GM23248 (cell line): ENCODE data around the gene ZMYM2. TPM values are rescaled to one million over a fixed set of nuclear protein-coding genes. Genes with fewer than 3 reads are reported as not detected.

Experiments used
- DNase-seq: peaks from one replicate; pipeline ENCODE4 v3.0.0-alpha.2; 2015
- H2AFZ ChIP-seq: fragments of 200-600 bp; sonication (generic); 2 replicates; pipeline ENCODE4 v1.6.1; 2016; ENCODE audit warnings: antibody characterized with exemption
- H3F3A ChIP-seq: fragments of 200-600 bp; sonication (generic); 2 replicates; pipeline ENCODE4 v1.6.1; 2016; ENCODE audit warnings: mild to moderate bottlenecking, antibody characterized with exemption, mixed run types; ENCODE audit not compliant: insufficient read depth
- H3K27ac ChIP-seq: fragments of 200-600 bp; sonication (generic); 2 replicates; pipeline ENCODE4 v1.5.1; 2016; ENCODE audit warnings: mild to moderate bottlenecking
- H3K27me3 ChIP-seq: fragments of 200-600 bp; sonication (generic); replicated peaks from 2 replicates; pipeline ENCODE4 v1.6.1; 2016; ENCODE audit warnings: mild to moderate bottlenecking; ENCODE audit not compliant: insufficient read depth
- H3K36me3 ChIP-seq: fragments of 200-600 bp; sonication (generic); 2 replicates; pipeline ENCODE4 v1.6.1; 2016; ENCODE audit warnings: low read depth, mild to moderate bottlenecking
- H3K4me1 ChIP-seq: fragments of 200-600 bp; sonication (generic); 2 replicates; pipeline ENCODE4 v1.6.1; 2016; ENCODE audit warnings: mild to moderate bottlenecking; ENCODE audit not compliant: insufficient read depth
- H3K4me2 ChIP-seq: fragments of 200-600 bp; sonication (generic); one replicate; pipeline ENCODE4 v1.6.1; 2016; ENCODE audit warnings: mild to moderate bottlenecking; ENCODE audit not compliant: unreplicated experiment
- H3K4me3 ChIP-seq: fragments of 200-600 bp; sonication (generic); 2 replicates; pipeline ENCODE4 v1.5.1; 2016; ENCODE audit warnings: mild to moderate bottlenecking
- H3K79me2 ChIP-seq: fragments of 200-600 bp; sonication (generic); 2 replicates; pipeline ENCODE4 v1.6.1; 2016; ENCODE audit warnings: mild to moderate bottlenecking; ENCODE audit not compliant: insufficient read depth
- H3K9ac ChIP-seq: fragments of 200-600 bp; sonication (generic); 2 replicates; pipeline ENCODE4 v1.6.1; 2016; ENCODE audit warnings: mild to moderate bottlenecking
- H3K9me2 ChIP-seq: fragments of 200-600 bp; sonication (generic); 2 replicates; pipeline ENCODE4 v1.6.1; 2016; ENCODE audit warnings: mixed run types, mild to moderate bottlenecking, moderate library complexity; ENCODE audit not compliant: insufficient read depth
- H3K9me3 ChIP-seq: fragments of 200-600 bp; sonication (generic); one replicate; pipeline ENCODE4 v1.6.1; 2017; ENCODE audit warnings: low read depth
- H4K20me1 ChIP-seq: fragments of 200-600 bp; sonication (generic); 2 replicates; pipeline ENCODE4 v1.6.0; 2016; ENCODE audit not compliant: insufficient read depth
- EZH2 ChIP-seq: fragments of 200-600 bp; sonication (generic); IDR thresholded peaks from 2 replicates; pipeline ENCODE4 v1.6.1; 2018; ENCODE audit warnings: antibody characterized with exemption, mild to moderate bottlenecking; ENCODE audit not compliant: insufficient read depth, poor library complexity, severe bottlenecking
- EZH2phosphoT487 ChIP-seq: fragments of 200-600 bp; sonication (generic); IDR thresholded peaks from 2 replicates; pipeline ENCODE4 v1.6.1; 2018; ENCODE audit warnings: antibody characterized with exemption, moderate library complexity, mild to moderate bottlenecking, low read depth; ENCODE audit not compliant: insufficient read depth
- WGBS, 2 experiments: methylation state at CpG; one replicate each; pipeline ENCODE4 v1.1.6; 2015 to 2017; ENCODE audit warnings: low lambda C conversion rate in 2 of 2, low coverage in 1 of 2; ENCODE audit errors: missing lambda C conversion rate in 2 of 2; 5-methylcytosine and 5-hydroxymethylcytosine counted together
- in situ Hi-C: fragments of 300-500 bp; cut with MboI; formaldehyde crosslinking; loops from 2 replicates; pipeline ENCODE4 v1.15.0; 2020
- polyA plus RNA-seq: library from polyadenylated mRNA; unstranded; fragments of >200 nt; fragmentation: Nextera tagmentation; extraction: Ambion mirVana; gene quantifications from 2 replicates; pipeline ENCODE4 v1.2.1, GENCODE V29; 2016
- total RNA-seq: library from RNA; depleted of rRNA; stranded (reverse); fragments of >200 nt; shearing (Covaris generic); gene quantifications from 2 replicates; pipeline ENCODE4 v1.2.3, GENCODE V29; 2014

The ZMYM2 gene
- total and polyA plus RNA-seq, 2 experiments from 2014 or later, result 14.9 to 35.0 TPM

DNA sequence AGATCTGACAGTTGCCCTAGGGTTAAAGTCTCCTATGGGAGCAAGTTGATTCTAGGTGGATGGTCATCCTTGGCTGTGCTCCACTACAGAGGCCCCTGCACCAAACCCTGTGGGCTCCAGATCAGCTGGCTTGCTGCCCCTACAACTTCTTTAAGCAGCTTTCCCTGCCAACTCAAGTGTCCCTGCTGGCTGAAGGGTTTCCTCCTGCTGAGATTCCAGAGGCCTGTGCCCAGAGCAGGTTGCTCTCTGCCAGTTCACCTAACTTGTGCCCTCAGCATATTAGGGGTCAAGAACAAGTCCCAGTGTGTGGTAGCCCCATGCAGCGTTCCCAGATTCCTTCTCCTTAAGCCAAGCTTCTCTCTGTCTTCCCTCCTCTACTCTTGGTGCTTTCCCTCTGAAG is 85.6 kb downstream of the ZMYM2 start:
- H3F3A ChIP-seq, result peaks cover 9% of the 10 kb centered on the region; the same call in 1 of the 2 replicates
- 0 out of 2 replicates have a peak, but pooled peaks cover 6% of the 10 kb centered on the region for H3K4me1 ChIP-seq
- H3K4me3 ChIP-seq, result no peak overlapping the region
- TF ChIP-seq EZH2phosphoT487 (no peak), EZH2 (no peak)
- peaks cover 6% of the 10 kb centered on the region; the same call in 1 of the 2 replicates for H4K20me1 ChIP-seq
- H3K27ac ChIP-seq, result no peak overlapping the region
- H3K9ac ChIP-seq, result no peak overlapping the region
- no peak overlapping the region for H3K4me2 ChIP-seq
- DNase-seq, result no peak
- in situ Hi-C loops, result no loop called here
- no peaks in the 10 kb centered on the region for H3K27me3 ChIP-seq
- WGBS, 2 experiments, result 100% methylated on average over 1 of the region's 1 CpG
- H3K36me3 ChIP-seq, result peaks cover 22% of the 10 kb centered on the region
- no peaks in the 10 kb centered on the region for H3K9me3 ChIP-seq
- H2AFZ ChIP-seq, result no peak overlapping the region
- no peaks in the 10 kb centered on the region for H3K9me2 ChIP-seq
- peaks cover 71% of the 10 kb centered on the region for H3K79me2 ChIP-seq

DNA sequence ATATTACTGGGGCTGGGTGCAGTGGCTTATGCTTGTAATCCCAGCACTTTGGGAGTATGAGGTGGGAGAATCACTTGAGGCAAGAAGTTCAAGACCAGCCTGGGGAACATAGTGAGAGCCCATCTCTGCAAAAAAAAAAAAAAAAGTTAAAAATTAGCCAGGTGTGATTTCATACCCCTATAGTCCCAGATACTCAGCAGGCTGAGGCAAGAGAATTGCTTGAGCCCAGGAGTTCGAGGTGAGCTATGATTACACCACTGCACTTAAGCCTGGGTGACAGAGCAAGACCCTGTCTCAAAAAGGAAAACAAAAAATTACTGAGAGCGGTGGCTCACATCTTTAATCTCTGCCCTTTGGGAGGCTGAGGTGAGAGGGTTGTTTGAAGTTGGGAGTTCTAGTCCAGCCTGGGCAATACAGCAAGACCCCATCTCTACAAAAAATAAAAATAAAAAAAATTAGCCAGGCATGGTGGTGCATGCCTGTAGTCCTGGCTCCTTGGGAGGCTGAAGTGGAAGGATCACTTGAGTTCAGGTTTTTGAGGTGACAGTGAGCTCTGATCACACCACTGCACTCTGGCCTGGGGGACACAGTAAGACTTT is 87.5 kb downstream of the ZMYM2 start:
- Histone ChIP-seq H3K4me3 (no peak overlapping the region), H2AFZ (no peak overlapping the region), H3K4me2 (no peak overlapping the region), H4K20me1 (0 out of 2 replicates have a peak, but pooled peaks cover 6% of the 10 kb centered on the region), H3K9ac (no peak overlapping the region), H3K27me3 (no peaks in the 10 kb centered on the region), H3K79me2 (peaks cover 67% of the 10 kb centered on the region), H3K4me1 (0 out of 2 replicates have a peak, but pooled peaks cover 6% of the 10 kb centered on the region), H3F3A (peaks cover 9% of the 10 kb centered on the region; the same call in 1 of the 2 replicates), H3K9me2 (no peaks in the 10 kb centered on the region), H3K36me3 (peaks cover 25% of the 10 kb centered on the region), H3K27ac (no peak overlapping the region), H3K9me3 (no peaks in the 10 kb centered on the region)
- TF ChIP-seq EZH2 (no peak), EZH2phosphoT487 (no peak)
- in situ Hi-C loops, result no loop called here
- DNase-seq, result no peak
- WGBS, 2 experiments, result 97 to 98% methylated on average over 2 of the region's 2 CpGs

DNA sequence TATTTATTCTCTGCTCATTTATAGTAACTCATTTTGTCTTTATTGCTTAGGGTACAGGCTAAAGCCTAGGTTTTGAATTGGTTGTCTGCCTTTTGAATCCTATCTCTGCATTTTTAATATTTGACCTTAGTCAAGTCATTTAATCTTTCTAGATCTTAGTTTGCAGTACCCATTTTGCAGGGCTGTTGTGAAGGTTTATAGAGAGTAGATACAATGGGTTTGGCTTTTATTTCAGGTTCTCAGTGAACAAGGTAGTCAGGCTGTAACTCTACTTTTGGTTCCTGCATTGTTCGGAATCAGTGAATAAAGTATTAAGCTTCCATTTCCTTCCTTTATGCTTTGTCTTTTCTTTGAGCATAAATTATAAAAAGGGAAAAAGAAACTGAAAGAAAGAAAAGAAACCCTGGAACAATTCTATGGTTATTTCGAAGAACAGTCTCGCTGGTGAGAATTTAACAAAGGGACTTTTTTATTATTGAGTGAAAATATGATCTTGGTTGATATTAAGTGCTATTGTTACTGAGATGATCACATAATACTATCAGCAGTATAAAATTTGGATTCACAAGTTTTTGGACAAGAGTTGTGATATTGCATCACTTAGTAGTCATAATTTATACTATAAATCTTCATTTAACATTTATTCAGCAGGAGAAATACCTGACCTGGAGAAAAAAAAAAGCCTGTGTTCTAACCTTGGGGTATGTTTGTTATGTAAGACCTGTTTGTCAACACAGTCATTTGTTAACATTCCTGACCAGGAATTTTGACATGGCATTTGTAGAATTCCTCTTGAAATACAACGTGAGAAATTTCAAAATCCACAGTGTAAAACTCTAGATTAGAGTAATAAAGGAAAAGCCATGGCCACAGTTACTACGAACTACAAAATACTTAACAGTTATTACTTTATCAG is 91.3 kb downstream of the ZMYM2 start:
- Histone ChIP-seq H3K36me3 (peaks cover 42% of the 10 kb centered on the region), H3K4me3 (no peak overlapping the region), H3K79me2 (peaks cover 42% of the 10 kb centered on the region), H3K4me2 (no peak overlapping the region), H3K4me1 (0 out of 2 replicates have a peak, but pooled peaks cover 6% of the 10 kb centered on the region), H3K9me2 (no peaks in the 10 kb centered on the region), H3K27ac (no peak overlapping the region), H3K9me3 (no peaks in the 10 kb centered on the region), H3K27me3 (no peaks in the 10 kb centered on the region), H4K20me1 (0 out of 2 replicates have a peak, but pooled peaks cover 6% of the 10 kb centered on the region), H3F3A (peaks cover 14% of the 10 kb centered on the region; the same call in 1 of the 2 replicates), H3K9ac (no peak overlapping the region), H2AFZ (no peak overlapping the region)
- in situ Hi-C loops, result no loop called here
- TF ChIP-seq EZH2phosphoT487 (no peak), EZH2 (no peak)
- 87 to 90% methylated on average over 5 of the region's 5 CpGs for WGBS, 2 experiments
- no peak for DNase-seq

DNA sequence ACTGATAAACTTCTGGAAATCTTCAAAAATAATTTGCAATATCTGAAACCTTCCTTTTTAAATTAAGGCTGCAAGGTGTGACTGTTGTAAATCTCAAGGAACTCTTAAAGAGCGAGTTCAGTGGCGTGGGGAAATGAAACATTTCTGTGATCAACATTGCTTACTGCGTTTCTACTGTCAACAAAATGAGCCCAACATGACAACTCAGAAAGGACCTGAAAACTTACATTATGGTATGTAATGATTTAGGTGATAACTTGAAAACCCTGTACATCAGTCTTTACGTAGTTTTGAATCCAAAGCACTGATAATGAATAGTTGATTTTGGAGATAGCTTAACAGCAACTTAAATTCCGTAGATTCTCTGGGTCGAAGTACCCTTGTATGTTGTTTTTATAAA is 92.8 kb downstream of the ZMYM2 start:
- H3K9me3 ChIP-seq, result no peaks in the 10 kb centered on the region
- H2AFZ ChIP-seq, result no peak overlapping the region
- no peaks in the 10 kb centered on the region for H3K9me2 ChIP-seq
- no peak overlapping the region for H3K9ac ChIP-seq
- in situ Hi-C loops, result no loop called here
- peaks cover 50% of the 10 kb centered on the region for H3K36me3 ChIP-seq
- peaks cover 41% of the 10 kb centered on the region for H3K79me2 ChIP-seq
- 79% methylated on average over 6 of the region's 6 CpGs for WGBS, 2 experiments
- no peak overlapping the region for H3K4me3 ChIP-seq
- no peaks in the 10 kb centered on the region for H3K27me3 ChIP-seq
- H3K27ac ChIP-seq, result no peak overlapping the region
- TF ChIP-seq EZH2phosphoT487, result no peak
- TF ChIP-seq EZH2, result no peak
- H3K4me1 ChIP-seq, result 0 out of 2 replicates have a peak, but pooled peaks cover 6% of the 10 kb centered on the region
- H3K4me2 ChIP-seq, result no peak overlapping the region
- H3F3A ChIP-seq, result peaks cover 14% of the 10 kb centered on the region; the same call in 1 of the 2 replicates
- DNase-seq, result no peak
- 0 out of 2 replicates have a peak, but pooled peaks cover 6% of the 10 kb centered on the region for H4K20me1 ChIP-seq
